Right cardiac atrium (tissue), 5 donors: Measurements from ENCODE around the gene PYROXD2. TPM values are rescaled to one million over a fixed set of nuclear protein-coding genes. Genes with fewer than 3 reads are reported as not detected.

ENCODE experiments used
- ATAC-seq, 2 donors: fragments of 200-7000 bp; cut with Tn5 transposase; one replicate each; pipeline versions ENCODE4 v1.8.0 to v1.9.1; 2020; ENCODE audit warnings: moderate library complexity in 2 of 2, mild to moderate bottlenecking in 1 of 2
- DNase-seq, 3 donors: peaks; one replicate each; pipeline ENCODE4 v3.0.0-alpha.2; 2020
- H3K27ac ChIP-seq: one replicate; pipeline ENCODE4 v1.5.1; 2013; ENCODE audit warnings: mild to moderate bottlenecking, low read length, control low read depth, moderate library complexity
- H3K27me3 ChIP-seq: one replicate; pipeline ENCODE4 v1.6.1; 2013; ENCODE audit not compliant: control insufficient read depth, insufficient read depth
- H3K4me1 ChIP-seq: one replicate; pipeline ENCODE4 v1.6.1; 2013; ENCODE audit warnings: low read length; ENCODE audit not compliant: control insufficient read depth, insufficient read depth
- H3K4me3 ChIP-seq: one replicate; pipeline ENCODE4 v1.5.1; 2013; ENCODE audit warnings: low read length, control low read depth
- H3K9me3 ChIP-seq: one replicate; pipeline ENCODE4 v1.6.1; 2013; ENCODE audit warnings: low read length; ENCODE audit not compliant: control insufficient read depth
- WGBS: extraction: QIAGEN DNeasy Blood & Tissue Kit; methylation state at CpG from one replicate; pipeline ENCODE4 v1.1.7; 2013; 5-methylcytosine and 5-hydroxymethylcytosine counted together
- intact Hi-C, 4 donors: fragments of 100-400 bp; cut with DNase I; formaldehyde crosslinking; loops; one replicate each; pipeline versions ENCODE4 v1.11.0 to v1.14.0; 2022 to 2023
- polyA plus RNA-seq: library from polyadenylated mRNA; stranded (reverse); fragments of 200-250 nt; gene quantifications from one replicate; pipeline ENCODE4 v1.2.3, GENCODE V29; 2013
- total RNA-seq, 4 donors: library from RNA; stranded (reverse); fragmentation: NEBNext Ultra II Directional; extraction: Animal tissue kit (Norgen Biotek cat#: 25700); gene quantifications; one replicate each; pipeline ENCODE4 v1.2.1, GENCODE V29; 2021
- donor health status: healthy with polysubstance abuse.
- donor health status: DM: no; HTN: yes; CAD: no.
- donor health status: DM: no; HTN: no; CAD: no.
- donor health status: DM: no; HTN: yes; CAD: no; lungs with severe emphysema.
- donor health status: DM: yes; HTN: yes; CAD: no.

Gene PYROXD2
- total and polyA plus RNA-seq, 5 donors: 5.3 to 10.8 (median 7.9) TPM

GRCh38 chr10:98411166-98411565, 3.8 kb downstream of the PYROXD2 start:
- no peak overlapping the region for H3K27ac ChIP-seq
- no peaks in the 10 kb centered on the region for H3K27me3 ChIP-seq
- H3K9me3 ChIP-seq: no peaks in the 10 kb centered on the region
- peaks cover 2% of the 10 kb centered on the region for H3K4me1 ChIP-seq
- H3K4me3 ChIP-seq: no peak overlapping the region
- intact Hi-C loops: no loop called here
- no peak for DNase-seq
- 87% methylated on average over 11 of the region's 11 CpGs for WGBS
- no peak for ATAC-seq

DNA sequence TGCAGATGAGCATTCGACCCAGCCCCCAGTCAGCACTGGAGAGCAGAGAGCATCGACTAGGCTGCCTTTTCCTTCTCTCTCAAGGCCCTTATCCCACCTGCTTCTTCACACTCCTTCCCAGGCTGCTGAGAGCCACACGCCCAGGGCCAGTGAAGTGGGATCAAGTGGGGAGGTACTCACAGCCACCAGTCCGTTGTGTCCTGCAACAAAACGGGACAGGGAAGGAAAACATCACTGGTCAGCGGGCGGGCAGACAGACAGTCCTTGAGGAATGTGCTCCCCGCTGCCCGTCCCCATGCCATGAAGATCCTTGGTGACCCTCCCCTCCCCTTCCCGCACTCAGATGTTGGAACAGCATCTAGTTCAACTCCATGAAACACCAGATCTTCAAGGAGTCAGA, 4.2 kb downstream of the PYROXD2 start:
- no peak overlapping the region for H3K27ac ChIP-seq
- peaks cover 2% of the 10 kb centered on the region for H3K4me1 ChIP-seq
- intact Hi-C loops: no loop called here
- 79% methylated on average over 10 of the region's 10 CpGs for WGBS
- ATAC-seq: no peak
- no peak overlapping the region for H3K4me3 ChIP-seq
- no peaks in the 10 kb centered on the region for H3K27me3 ChIP-seq
- DNase-seq: no peak
- H3K9me3 ChIP-seq: no peaks in the 10 kb centered on the region

DNA sequence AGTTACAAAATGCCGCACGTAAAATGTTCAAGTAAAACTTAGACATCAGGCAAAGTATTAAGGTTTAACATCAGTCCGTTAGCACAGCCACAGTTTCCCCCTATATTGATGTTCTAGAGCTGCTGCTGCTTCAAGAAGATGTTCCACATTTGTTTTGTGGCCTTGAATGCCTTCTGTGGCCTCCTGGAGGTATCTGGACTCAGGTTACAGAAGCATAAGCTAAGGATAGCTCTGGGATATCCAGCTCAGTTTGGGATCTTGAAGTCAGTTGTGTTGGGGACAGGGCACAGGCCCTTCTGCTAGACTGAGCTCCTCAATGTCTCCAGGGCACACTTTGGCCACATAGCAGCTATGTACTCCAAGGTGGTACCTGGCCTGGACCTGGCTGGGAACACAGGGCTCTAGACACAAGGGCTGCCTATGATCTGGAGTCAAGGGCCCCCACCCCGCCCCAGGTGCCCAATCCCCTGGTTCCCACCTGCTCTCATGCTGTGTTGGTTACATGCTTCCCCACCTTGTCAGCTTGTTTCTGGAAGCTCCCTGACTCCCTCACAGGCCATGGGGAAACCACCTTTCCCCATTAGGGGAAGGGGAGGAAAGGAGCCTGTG, 4.7 kb downstream of the PYROXD2 start:
- Histone ChIP-seq H3K27me3 (no peaks in the 10 kb centered on the region), H3K27ac (no peak overlapping the region), H3K4me1 (peaks cover 2% of the 10 kb centered on the region), H3K9me3 (no peaks in the 10 kb centered on the region), H3K4me3 (no peak overlapping the region)
- ATAC-seq (no peak), DNase-seq (no peak)
- 90% methylated on average over 4 of the region's 4 CpGs for WGBS
- intact Hi-C loops: no loop called here

DNA sequence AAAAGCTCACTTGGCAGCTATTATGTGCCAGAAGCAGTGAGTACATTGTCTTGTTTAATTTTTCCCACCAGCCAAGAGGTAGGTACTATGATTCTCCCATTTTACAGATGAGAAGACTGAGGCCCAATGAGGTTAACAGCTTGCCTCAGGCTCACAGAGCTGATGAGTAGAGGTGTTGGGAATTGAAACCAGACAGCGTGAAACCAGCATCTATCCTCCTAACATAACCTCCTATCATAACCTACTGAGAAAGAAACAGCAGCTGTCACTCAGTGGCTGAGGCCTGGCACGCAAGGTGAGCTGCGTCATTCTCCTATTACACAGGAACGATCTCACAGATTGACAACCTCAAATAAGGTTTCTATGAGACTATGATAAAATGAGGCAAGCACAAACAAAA, 6.2 kb downstream of the PYROXD2 start:
- no peak for DNase-seq
- WGBS: 84% methylated on average over 4 of the region's 4 CpGs
- Histone ChIP-seq H3K9me3 (no peaks in the 10 kb centered on the region), H3K4me1 (no peaks in the 10 kb centered on the region), H3K4me3 (no peak overlapping the region), H3K27ac (no peak overlapping the region), H3K27me3 (no peaks in the 10 kb centered on the region)
- intact Hi-C loops: no loop called here
- ATAC-seq: no peak

- peak in 1 of 3 donors; percentile 38 for DNase-seq
- ATAC-seq: peak in 1 of 2 donors; percentile 15
- no peaks in the 10 kb centered on the region for H3K4me1 ChIP-seq
- WGBS: 94% methylated on average over 18 of the region's 18 CpGs
- H3K9me3 ChIP-seq: no peaks in the 10 kb centered on the region
- no peak overlapping the region for H3K4me3 ChIP-seq
- H3K27me3 ChIP-seq: no peaks in the 10 kb centered on the region
- intact Hi-C loops: no loop called here
- no peak overlapping the region for H3K27ac ChIP-seq
These were observed 7.2 kb downstream of the PYROXD2 start for GRCh38 chr10:98407744-98408241.

DNA sequence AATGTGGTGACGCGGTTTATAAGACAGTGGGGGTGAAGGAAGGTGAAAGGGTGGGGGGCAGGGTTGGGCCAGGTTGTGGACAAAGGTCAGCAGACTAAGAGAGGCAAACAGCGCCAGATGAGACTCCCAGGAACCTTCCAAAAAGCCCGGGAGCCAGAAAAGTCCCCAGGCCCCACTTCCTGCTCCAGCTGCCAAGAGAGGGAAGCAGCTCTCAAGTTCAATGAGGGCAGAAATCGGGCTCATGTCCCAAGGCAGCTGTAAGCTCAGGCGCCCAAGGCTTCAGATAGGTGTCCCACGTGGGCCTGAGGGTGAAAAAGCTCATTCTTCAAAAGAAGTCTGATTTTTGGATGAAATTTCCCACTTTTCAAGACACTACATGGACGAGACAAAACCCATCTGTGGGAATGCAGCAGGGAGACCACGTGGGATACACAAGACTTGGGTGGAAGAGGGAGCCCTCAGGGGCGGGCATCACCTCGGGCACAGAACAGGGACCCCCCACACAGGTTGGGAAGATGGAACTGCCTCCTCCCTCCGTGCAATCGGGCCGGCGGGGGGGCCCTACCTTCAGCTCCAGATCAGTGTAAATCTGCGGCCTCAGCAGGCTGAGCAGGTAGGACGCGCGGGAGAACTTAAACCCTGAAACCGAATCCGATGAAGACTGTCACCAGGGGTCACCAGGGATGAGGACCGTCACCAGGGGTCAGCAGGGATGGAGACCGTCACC, 7.8 kb downstream of the PYROXD2 start:
- Histone ChIP-seq H3K4me1 (no peaks in the 10 kb centered on the region), H3K9me3 (no peaks in the 10 kb centered on the region), H3K27ac (no peak overlapping the region), H3K27me3 (no peaks in the 10 kb centered on the region), H3K4me3 (no peak overlapping the region)
- intact Hi-C loops: no loop called here
- 72% methylated on average over 23 of the region's 23 CpGs for WGBS
- DNase-seq (peak in 1 of 3 donors; percentile 41), ATAC-seq (no peak)

DNA sequence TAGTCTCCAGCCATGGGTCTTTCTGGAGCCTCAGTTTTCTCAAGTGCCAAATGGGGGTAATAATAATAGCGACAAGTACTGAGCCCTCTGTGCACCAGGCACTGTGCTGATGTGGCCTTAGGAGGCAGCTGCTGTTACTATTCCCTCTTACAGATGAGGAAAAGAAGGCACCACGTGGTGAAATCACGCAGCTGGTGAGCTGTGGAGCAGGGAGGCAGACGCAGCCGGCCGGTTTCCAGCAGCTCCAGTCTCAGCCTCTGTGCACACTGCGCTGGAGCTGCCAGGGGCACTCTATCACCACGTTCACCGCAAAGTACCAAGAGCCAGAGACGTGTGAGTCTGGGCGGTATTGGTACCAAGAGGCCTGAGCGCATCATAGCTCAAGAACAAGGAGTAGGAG, 9.6 kb downstream of the PYROXD2 start:
- Histone ChIP-seq H3K4me1 (no peaks in the 10 kb centered on the region), H3K27ac (no peak overlapping the region), H3K27me3 (no peaks in the 10 kb centered on the region), H3K4me3 (no peak overlapping the region), H3K9me3 (no peaks in the 10 kb centered on the region)
- ATAC-seq: no peak
- WGBS: 86% methylated on average over 12 of the region's 12 CpGs
- intact Hi-C loops: no loop called here
- no peak for DNase-seq

DNA sequence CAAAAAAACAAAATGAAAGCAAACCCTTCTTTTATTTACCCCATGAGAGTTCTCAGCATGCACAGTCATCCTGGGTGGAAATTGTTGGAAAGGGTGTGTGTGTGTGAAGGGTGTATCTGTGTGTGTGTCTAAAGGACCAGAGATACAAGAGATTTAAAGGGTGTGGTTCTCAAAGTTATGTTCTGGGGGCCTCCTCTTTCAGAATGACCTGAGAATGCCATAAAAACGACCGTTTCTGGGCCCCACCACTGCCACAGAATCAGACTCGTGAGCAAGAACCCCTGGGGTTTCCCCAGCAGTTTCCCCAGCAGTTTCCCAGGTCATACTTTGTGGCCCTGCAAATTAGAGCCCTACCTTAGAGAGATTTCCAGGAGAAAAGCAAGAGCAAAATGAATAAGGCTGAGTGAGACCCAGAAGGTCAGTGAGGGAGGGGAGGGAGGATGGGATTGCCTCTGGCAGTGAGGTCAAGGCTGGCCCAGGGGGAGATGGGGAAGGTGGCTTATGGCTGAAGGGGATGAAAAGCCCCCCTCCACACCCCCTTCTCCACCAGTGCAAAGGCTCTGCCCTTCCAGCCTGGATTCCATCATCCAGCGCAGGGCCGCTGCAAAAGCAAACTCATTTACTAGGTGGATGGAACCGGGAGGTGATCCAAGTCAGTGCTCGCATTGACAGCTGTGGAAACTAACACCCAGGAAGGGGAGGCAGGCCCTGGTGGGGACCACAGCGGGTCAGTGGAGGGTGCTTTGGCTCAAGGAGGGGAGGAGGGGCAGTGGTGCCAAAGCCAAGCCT, 10.2 kb downstream of the PYROXD2 start:
- intact Hi-C loops: no loop called here
- H3K27me3 ChIP-seq: no peaks in the 10 kb centered on the region
- 71% methylated on average over 8 of the region's 8 CpGs for WGBS
- ATAC-seq (peak in 1 of 2 donors; percentile 13), DNase-seq (no peak)
- no peak overlapping the region for H3K4me3 ChIP-seq
- no peaks in the 10 kb centered on the region for H3K9me3 ChIP-seq
- no peaks in the 10 kb centered on the region for H3K4me1 ChIP-seq
- no peak overlapping the region for H3K27ac ChIP-seq

- Histone ChIP-seq H3K27me3 (no peaks in the 10 kb centered on the region), H3K4me3 (no peak overlapping the region), H3K4me1 (no peaks in the 10 kb centered on the region), H3K9me3 (no peaks in the 10 kb centered on the region), H3K27ac (no peak overlapping the region)
- 84% methylated on average over 7 of the region's 7 CpGs for WGBS
- ATAC-seq (no peak), DNase-seq (no peak)
- intact Hi-C loops: no loop called here
These were observed 11.0 kb downstream of the PYROXD2 start for GRCh38 chr10:98403812-98404504.

- no peaks in the 10 kb centered on the region for H3K27me3 ChIP-seq
- ATAC-seq: no peak
- H3K27ac ChIP-seq: no peak overlapping the region
- no peak for DNase-seq
- no peak overlapping the region for H3K4me3 ChIP-seq
- no peaks in the 10 kb centered on the region for H3K9me3 ChIP-seq
- 97% methylated on average over 23 of the region's 23 CpGs for WGBS
- no peaks in the 10 kb centered on the region for H3K4me1 ChIP-seq
- intact Hi-C loops: no loop called here
These were observed 11.9 kb downstream of the PYROXD2 start for GRCh38 chr10:98402931-98403718.
